ENCODE measurements around the gene DYRK1A. TPM values are rescaled to one million over a fixed set of nuclear protein-coding genes. Genes with fewer than 3 reads are reported as not detected.

Gene DYRK1A
- total RNA-seq, 2 donors from 2014 or later: 57.5 to 57.7 TPM

GRCh38 chr21:37532868-37533780 lies 166.6 kb downstream of the DYRK1A start:
- no peak for DNase-seq
- intact Hi-C loops (cut with DNase I): no loop called here

GRCh38 chr21:37534431-37534830 lies 167.9 kb downstream of the DYRK1A start:
- no peaks in the 10 kb centered on the region for H3K9me3 ChIP-seq
- no peaks in the 10 kb centered on the region for H3K36me3 ChIP-seq
- DNase-seq: no peak
- intact Hi-C loops (cut with DNase I): no loop called here
- H3K4me3 ChIP-seq: no peak overlapping the region
- TF ChIP-seq, protein P1, sequence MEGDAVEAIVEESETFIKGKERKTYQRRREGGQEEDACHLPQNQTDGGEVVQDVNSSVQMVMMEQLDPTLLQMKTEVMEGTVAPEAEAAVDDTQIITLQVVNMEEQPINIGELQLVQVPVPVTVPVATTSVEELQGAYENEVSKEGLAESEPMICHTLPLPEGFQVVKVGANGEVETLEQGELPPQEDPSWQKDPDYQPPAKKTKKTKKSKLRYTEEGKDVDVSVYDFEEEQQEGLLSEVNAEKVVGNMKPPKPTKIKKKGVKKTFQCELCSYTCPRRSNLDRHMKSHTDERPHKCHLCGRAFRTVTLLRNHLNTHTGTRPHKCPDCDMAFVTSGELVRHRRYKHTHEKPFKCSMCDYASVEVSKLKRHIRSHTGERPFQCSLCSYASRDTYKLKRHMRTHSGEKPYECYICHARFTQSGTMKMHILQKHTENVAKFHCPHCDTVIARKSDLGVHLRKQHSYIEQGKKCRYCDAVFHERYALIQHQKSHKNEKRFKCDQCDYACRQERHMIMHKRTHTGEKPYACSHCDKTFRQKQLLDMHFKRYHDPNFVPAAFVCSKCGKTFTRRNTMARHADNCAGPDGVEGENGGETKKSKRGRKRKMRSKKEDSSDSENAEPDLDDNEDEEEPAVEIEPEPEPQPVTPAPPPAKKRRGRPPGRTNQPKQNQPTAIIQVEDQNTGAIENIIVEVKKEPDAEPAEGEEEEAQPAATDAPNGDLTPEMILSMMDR (IDR thresholded peaks at IDR 0.05): no peak
- H3K27me3 ChIP-seq: no peaks in the 10 kb centered on the region
- H3K4me1 ChIP-seq: no peaks in the 10 kb centered on the region
- H3K27ac ChIP-seq: no peak overlapping the region
- H3K9ac ChIP-seq (ENCODE audit: low read depth in 2 of 2, low read length in 2 of 2): no peak overlapping the region

More at GRCh38 chr21:37532868-37533780, 166.6 kb downstream of the DYRK1A start:
- H3K27me3 ChIP-seq: no peaks in the 10 kb centered on the region
- TF ChIP-seq, protein P1 (IDR thresholded peaks at IDR 0.05): no peak
- H3K9ac ChIP-seq (ENCODE audit: low read depth in 2 of 2, low read length in 2 of 2): no peak overlapping the region
- no peak overlapping the region for H3K4me3 ChIP-seq
- no peaks in the 10 kb centered on the region for H3K36me3 ChIP-seq
- no peak overlapping the region for H3K27ac ChIP-seq
- no peaks in the 10 kb centered on the region for H3K4me1 ChIP-seq
- H3K9me3 ChIP-seq: no peaks in the 10 kb centered on the region

- no peak for DNase-seq
- TF ChIP-seq, protein P1 (IDR thresholded peaks at IDR 0.05): no peak
- H3K9me3 ChIP-seq: no peaks in the 10 kb centered on the region
- no peaks in the 10 kb centered on the region for H3K36me3 ChIP-seq
- H3K4me3 ChIP-seq: no peak overlapping the region
- no peaks in the 10 kb centered on the region for H3K27me3 ChIP-seq
- H3K27ac ChIP-seq: no peak overlapping the region
- H3K4me1 ChIP-seq: no peaks in the 10 kb centered on the region
- intact Hi-C loops (cut with DNase I): no loop called here
- H3K9ac ChIP-seq (ENCODE audit: low read depth in 2 of 2, low read length in 2 of 2): no peak overlapping the region
These were observed 168.6 kb downstream of the DYRK1A start for GRCh38 chr21:37535130-37535529.

DNA sequence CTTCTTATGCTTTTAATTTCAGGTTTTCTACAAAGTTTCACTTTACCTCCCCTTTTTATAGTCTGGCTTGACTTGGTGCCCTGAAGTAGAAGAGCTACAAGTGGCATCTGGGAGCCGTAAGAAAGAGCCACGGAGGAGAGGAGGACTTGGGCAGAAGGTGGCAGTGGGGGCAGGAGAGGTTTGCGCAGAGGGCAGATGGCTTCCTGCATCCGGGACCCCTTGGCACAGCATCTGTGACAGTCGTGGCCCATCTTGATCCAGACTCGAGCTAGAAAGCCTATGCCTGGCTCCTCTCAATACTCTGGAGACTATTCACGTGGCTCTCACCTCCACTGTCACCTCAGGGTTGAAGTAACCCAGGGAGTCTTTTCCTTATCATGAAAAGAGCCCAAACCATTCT lies 169.1 kb downstream of the DYRK1A start:
- no peaks in the 10 kb centered on the region for H3K36me3 ChIP-seq
- intact Hi-C loops (cut with DNase I): no loop called here
- H3K27ac ChIP-seq: no peak overlapping the region
- TF ChIP-seq, protein P1 (IDR thresholded peaks at IDR 0.05): no peak
- H3K27me3 ChIP-seq: no peaks in the 10 kb centered on the region
- H3K4me3 ChIP-seq: no peak overlapping the region
- no peaks in the 10 kb centered on the region for H3K9me3 ChIP-seq
- no peaks in the 10 kb centered on the region for H3K4me1 ChIP-seq
- no peak for DNase-seq
- no peak overlapping the region for H3K9ac ChIP-seq (ENCODE audit: low read depth in 2 of 2, low read length in 2 of 2)

GRCh38 chr21:37536616-37537278 lies 170.2 kb downstream of the DYRK1A start:
- intact Hi-C loops (cut with DNase I): no loop called here
- H3K9me3 ChIP-seq: no peaks in the 10 kb centered on the region
- no peak overlapping the region for H3K9ac ChIP-seq (ENCODE audit: low read depth in 2 of 2, low read length in 2 of 2)
- TF ChIP-seq, protein P1 (IDR thresholded peaks at IDR 0.05): no peak
- no peaks in the 10 kb centered on the region for H3K4me1 ChIP-seq
- no peak for DNase-seq
- no peaks in the 10 kb centered on the region for H3K27me3 ChIP-seq
- H3K4me3 ChIP-seq: no peak overlapping the region
- H3K36me3 ChIP-seq: no peaks in the 10 kb centered on the region
- no peak overlapping the region for H3K27ac ChIP-seq
